Fibroblast of skin of left quadriceps (primary cell): ENCODE measurements around the gene DNAJB4.
"Not testable (repeated sequence)": the region's sequence is repeated elsewhere in the genome, so short reads cannot be mapped to it uniquely, and the experiment has no call there.

Source experiments
- DNase-seq, 2 experiments: peaks; one replicate each; pipeline ENCODE4 v3.0.0-alpha.2; 2013; ENCODE audit warnings: low read depth in 2 of 2

DNAJB4 gene

DNA sequence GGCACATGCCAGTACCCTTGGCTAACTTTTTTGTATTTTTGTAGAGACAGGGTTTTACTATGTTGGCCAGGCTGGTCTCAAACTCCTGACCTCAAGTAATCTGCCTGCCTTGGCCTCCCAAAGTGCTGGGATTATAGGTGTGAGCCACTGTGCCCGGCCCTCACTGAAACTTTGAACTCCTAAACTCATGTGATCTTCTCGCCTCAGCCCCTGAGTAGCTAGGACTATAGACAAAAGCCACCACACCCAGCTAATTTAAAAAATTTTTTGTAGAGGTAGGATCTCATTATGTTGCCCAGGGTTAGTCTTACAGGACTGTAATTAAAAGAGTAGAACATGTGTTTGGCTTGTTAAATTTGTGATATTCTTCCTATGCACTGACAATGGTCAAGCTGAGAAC lies 60.1 kb downstream of the DNAJB4 start:
- DNase-seq, result not testable (repeated sequence)
